ENCODE results near the gene UBE2U. TPM values are rescaled to one million over a fixed set of nuclear protein-coding genes. Genes with fewer than 3 reads are reported as not detected.

Gene UBE2U
- polyA plus RNA-seq, 1 donor (not counting 4 experiments of a cell fraction or from before 2014, with no cell fraction given) = not detected

DNA sequence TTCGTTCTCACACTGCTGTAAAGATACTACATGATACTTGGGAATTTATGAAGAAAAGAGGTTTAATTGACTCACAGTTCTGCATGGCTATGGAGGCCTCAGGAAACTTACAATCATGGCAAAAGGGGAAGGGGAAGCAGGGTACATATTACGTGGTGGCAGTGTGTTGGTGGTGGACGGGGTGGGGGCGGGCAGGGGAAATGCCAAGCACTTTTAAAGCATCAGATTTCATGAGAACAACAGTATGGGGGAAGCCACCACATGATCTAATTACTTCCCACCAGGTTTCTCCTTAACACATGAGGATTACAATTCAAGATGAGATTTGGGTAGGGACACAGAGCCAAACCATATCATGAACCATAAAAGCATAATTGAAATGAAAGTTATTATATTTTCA lies 88.5 kb downstream of the UBE2U start:
- H3K27ac ChIP-seq (ENCODE audit: control insufficient read depth, insufficient read depth, low read length) = no peak overlapping the region
- H3K9ac ChIP-seq (ENCODE audit: control insufficient read depth, extremely low read depth, insufficient read depth, low read length) = no peak overlapping the region
- H3K36me3 ChIP-seq (ENCODE audit: control insufficient read depth in 2 of 2, extremely low read depth in 1 of 2, insufficient read depth in 2 of 2, low read length in 2 of 2) = no peaks in the 10 kb centered on the region
- dilution Hi-C loops (cut with MboI; ENCODE audit: extremely low pct_ligation_motif_present, low sequenced_read_pairs) = no loop called here
- H3K27me3 ChIP-seq (ENCODE audit: control insufficient read depth, extremely low read depth, insufficient read depth, low read length) = no peaks in the 10 kb centered on the region
- H3K4me1 ChIP-seq (ENCODE audit: control insufficient read depth, extremely low read depth, insufficient read depth, low read length) = no peaks in the 10 kb centered on the region
- no peaks in the 10 kb centered on the region for H3K79me2 ChIP-seq (ENCODE audit: control insufficient read depth, insufficient read depth, low read length)
- peaks cover 3% of the 10 kb centered on the region for H3K9me3 ChIP-seq (ENCODE audit: control insufficient read depth, low read depth, low read length)
- TF ChIP-seq CTCF (optimal IDR thresholded peaks at IDR 0.05 in 1 of 3, IDR thresholded peaks at IDR 0.05 in 1 of 3, conservative IDR thresholded peaks at IDR 0.05 in 1 of 3; ENCODE audit: extremely low read depth in 1 of 3, insufficient read depth in 2 of 3, low read length in 3 of 3) (no peak), EZH2 (IDR thresholded peaks at IDR 0.05; ENCODE audit: low read length) (no peak)
- DNase-seq (ENCODE audit: low read depth, low spot score) = no peak
- H3K4me3 ChIP-seq (ENCODE audit: control insufficient read depth in 2 of 3, extremely low read depth in 1 of 3, insufficient read depth in 2 of 3, low read depth in 1 of 3, low read length in 3 of 3) = no peak overlapping the region
- FAIRE-seq = no peak
- H3K4me2 ChIP-seq (ENCODE audit: control insufficient read depth, extremely low read depth, insufficient read depth, low read depth, low read length) = no peak overlapping the region
- H4K20me1 ChIP-seq (ENCODE audit: control insufficient read depth, extremely low read depth, insufficient read depth, low read length) = no peaks in the 10 kb centered on the region
- no peak overlapping the region for H2AFZ ChIP-seq (ENCODE audit: control insufficient read depth, low read length)
- H3K9me1 ChIP-seq (ENCODE audit: control insufficient read depth, extremely low read depth, insufficient read depth, low read length) = no peaks in the 10 kb centered on the region

- Histone ChIP-seq H3K4me2 (ENCODE audit: control insufficient read depth, extremely low read depth, insufficient read depth, low read depth, low read length) (no peak overlapping the region), H3K9ac (ENCODE audit: control insufficient read depth, extremely low read depth, insufficient read depth, low read length) (no peak overlapping the region), H3K27ac (ENCODE audit: control insufficient read depth, insufficient read depth, low read length) (no peak overlapping the region), H4K20me1 (ENCODE audit: control insufficient read depth, extremely low read depth, insufficient read depth, low read length) (no peaks in the 10 kb centered on the region), H3K9me1 (ENCODE audit: control insufficient read depth, extremely low read depth, insufficient read depth, low read length) (no peaks in the 10 kb centered on the region), H3K36me3 (ENCODE audit: control insufficient read depth in 2 of 2, extremely low read depth in 1 of 2, insufficient read depth in 2 of 2, low read length in 2 of 2) (no peaks in the 10 kb centered on the region), H3K4me3 (ENCODE audit: control insufficient read depth in 2 of 3, extremely low read depth in 1 of 3, insufficient read depth in 2 of 3, low read depth in 1 of 3, low read length in 3 of 3) (no peak overlapping the region), H3K27me3 (ENCODE audit: control insufficient read depth, extremely low read depth, insufficient read depth, low read length) (no peaks in the 10 kb centered on the region), H3K9me3 (ENCODE audit: control insufficient read depth, low read depth, low read length) (peaks cover 5% of the 10 kb centered on the region), H3K4me1 (ENCODE audit: control insufficient read depth, extremely low read depth, insufficient read depth, low read length) (no peaks in the 10 kb centered on the region), H2AFZ (ENCODE audit: control insufficient read depth, low read length) (no peak overlapping the region), H3K79me2 (ENCODE audit: control insufficient read depth, insufficient read depth, low read length) (no peaks in the 10 kb centered on the region)
- DNase-seq (ENCODE audit: low read depth, low spot score) (no peak), FAIRE-seq (no peak)
- dilution Hi-C loops (cut with MboI; ENCODE audit: extremely low pct_ligation_motif_present, low sequenced_read_pairs) = no loop called here
- TF ChIP-seq EZH2 (IDR thresholded peaks at IDR 0.05; ENCODE audit: low read length) (no peak), CTCF (optimal IDR thresholded peaks at IDR 0.05 in 1 of 3, IDR thresholded peaks at IDR 0.05 in 1 of 3, conservative IDR thresholded peaks at IDR 0.05 in 1 of 3; ENCODE audit: extremely low read depth in 1 of 3, insufficient read depth in 2 of 3, low read length in 3 of 3) (no peak)
These were observed 89.0 kb downstream of the UBE2U start for GRCh38 chr1:64292399-64292798.

All from keratinocyte (primary cell).